WTC11 (cell line): ENCODE results near the gene GSTT4. TPM values are rescaled to one million over a fixed set of nuclear protein-coding genes. Genes with fewer than 3 reads are reported as not detected.
"Not testable (repeated sequence)": the region's sequence is repeated elsewhere in the genome, so short reads cannot be mapped to it uniquely, and the experiment has no call there.

Source experiments
- ATAC-seq: fragments of 200-7000 bp; cut with Tn5 transposase; 2 replicates; pipeline ENCODE4 v1.10.0; 2021; ENCODE audit warnings: mild to moderate bottlenecking, moderate library complexity
- CTCF ChIA-PET: fragments of 300-600 bp; sonication (Branson Sonifier 250); formaldehyde crosslinking; loops from one replicate; lab custom pipeline; 2021; ENCODE audit warnings: antibody characterized with exemption; lab: Charles Lee
- POLR2A ChIA-PET: fragments of 350-600 bp; sonication (Branson Sonifier 250); formaldehyde crosslinking; loops from one replicate; lab custom pipeline; 2021; ENCODE audit warnings: antibody characterized with exemption; lab: Charles Lee
- DNase-seq: peaks from one replicate; pipeline ENCODE4 v3.0.0; 2021; ENCODE audit warnings: low spot score
- H3K27ac Mint-ChIP-seq: 2 replicates; pipeline ENCODE4 v1.8.0; 2021; ENCODE audit warnings: mixed read lengths
- H3K27me3 Mint-ChIP-seq: 2 replicates; pipeline ENCODE4 v1.8.0; 2021; ENCODE audit warnings: low read depth, mild to moderate bottlenecking, moderate library complexity, mixed read lengths
- H3K36me3 Mint-ChIP-seq: 2 replicates; pipeline ENCODE4 v1.8.0; 2021; ENCODE audit warnings: mixed read lengths
- H3K4me1 Mint-ChIP-seq: 2 replicates; pipeline ENCODE4 v1.8.0; 2022; ENCODE audit warnings: mixed read lengths
- H3K4me3 Mint-ChIP-seq: 2 replicates; pipeline ENCODE4 v1.8.0; 2021; ENCODE audit warnings: mild to moderate bottlenecking, moderate library complexity, mixed read lengths
- H3K9me3 Mint-ChIP-seq: 2 replicates; pipeline ENCODE4 v1.8.0; 2021; ENCODE audit warnings: mixed read lengths
- EMX1 ChIP-seq: fragments of 250-450 bp; sonication (Bioruptor Pico); IDR thresholded peaks from 2 replicates; pipeline ENCODE4 v1.8.0; 2021; ENCODE audit warnings: mild to moderate bottlenecking
- GRHL2 ChIP-seq: fragments of 250-450 bp; sonication (Bioruptor Pico); IDR thresholded peaks from 2 replicates; pipeline ENCODE4 v1.8.0; 2022; ENCODE audit warnings: mild to moderate bottlenecking, moderate library complexity; ENCODE audit not compliant: insufficient replicate concordance, severe bottlenecking
- HMGA2 ChIP-seq: fragments of 250-450 bp; sonication (Bioruptor Pico); IDR thresholded peaks from 2 replicates; pipeline ENCODE4 v1.4.0; 2021; ENCODE audit warnings: mild to moderate bottlenecking, moderate library complexity
- PRRX2 ChIP-seq: fragments of 250-450 bp; sonication (Bioruptor Pico); IDR thresholded peaks from 2 replicates; pipeline ENCODE4 v1.8.0; 2021; ENCODE audit warnings: mild to moderate bottlenecking
- SMAD4 ChIP-seq: sonication (generic); formaldehyde crosslinking; IDR thresholded peaks from 2 replicates; pipeline ENCODE4 v1.8.0; 2022; ENCODE audit warnings: mild to moderate bottlenecking, missing genetic modification reagents
- SP1 ChIP-seq: sonication (generic); formaldehyde crosslinking; conservative IDR thresholded peaks from 2 replicates; pipeline ENCODE4 v1.8.1; 2022; ENCODE audit warnings: missing genetic modification reagents
- total RNA-seq: library from RNA; stranded (reverse); gene quantifications from 3 replicates; pipeline ENCODE4 v1.2.3, GENCODE V29; 2021
- TF ChIP-seq, protein P1 (sequence below): fragments of 250-450 bp; sonication (Bioruptor Pico); IDR thresholded peaks from 2 replicates; pipeline ENCODE4 v2.1.2; 2022; ENCODE audit warnings: mild to moderate bottlenecking, moderate library complexity
- TF ChIP-seq, protein P2 (sequence below): sonication (generic); formaldehyde crosslinking; IDR thresholded peaks from 2 replicates; pipeline ENCODE4 v1.8.0; 2022; ENCODE audit warnings: mild to moderate bottlenecking, missing genetic modification reagents
- TF ChIP-seq, protein P3 (sequence below): sonication (generic); formaldehyde crosslinking; IDR thresholded peaks from 2 replicates; pipeline ENCODE4 v1.8.1; 2023; ENCODE audit warnings: mild to moderate bottlenecking, missing genetic modification reagents, moderate library complexity
- TF ChIP-seq, protein P4 (sequence below): sonication (generic); formaldehyde crosslinking; IDR thresholded peaks from 2 replicates; pipeline ENCODE4 v1.8.0; 2022; ENCODE audit warnings: mild to moderate bottlenecking, missing genetic modification reagents

GSTT4 gene
- total RNA-seq, 1 experiment from 2014 or later = not detected

DNA sequence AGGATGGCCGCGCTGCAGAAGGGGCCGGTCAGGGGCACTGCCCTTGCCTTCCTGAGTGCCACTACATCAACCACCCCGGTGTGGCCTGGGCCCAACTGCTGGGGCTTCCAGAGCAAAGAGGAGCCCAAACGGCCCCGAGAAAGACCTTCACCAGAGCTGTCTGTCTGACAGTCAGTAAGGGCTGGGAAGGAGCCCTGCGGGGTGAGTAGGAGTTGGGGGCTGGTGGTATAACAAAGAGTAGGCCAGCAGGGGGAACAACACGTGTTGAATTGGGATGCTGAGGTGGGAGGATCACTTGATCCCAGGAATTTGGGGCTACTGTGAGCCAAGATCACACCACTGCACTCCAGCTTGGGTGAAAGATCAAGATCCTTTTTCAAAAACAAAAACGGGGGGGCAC, 3.9 kb downstream of the GSTT4 start:
- DNase-seq (peak; percentile 35), ATAC-seq (peak; percentile 81)
- TF ChIP-seq, protein P1, sequence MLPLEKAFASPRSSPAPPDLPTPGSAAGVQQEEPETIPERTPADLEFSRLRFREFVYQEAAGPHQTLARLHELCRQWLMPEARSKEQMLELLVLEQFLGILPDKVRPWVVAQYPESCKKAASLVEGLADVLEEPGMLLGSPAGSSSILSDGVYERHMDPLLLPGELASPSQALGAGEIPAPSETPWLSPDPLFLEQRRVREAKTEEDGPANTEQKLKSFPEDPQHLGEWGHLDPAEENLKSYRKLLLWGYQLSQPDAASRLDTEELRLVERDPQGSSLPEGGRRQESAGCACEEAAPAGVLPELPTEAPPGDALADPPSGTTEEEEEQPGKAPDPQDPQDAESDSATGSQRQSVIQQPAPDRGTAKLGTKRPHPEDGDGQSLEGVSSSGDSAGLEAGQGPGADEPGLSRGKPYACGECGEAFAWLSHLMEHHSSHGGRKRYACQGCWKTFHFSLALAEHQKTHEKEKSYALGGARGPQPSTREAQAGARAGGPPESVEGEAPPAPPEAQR (CRISPR knock-in tag) = no peak
- TF ChIP-seq SP1 (0 out of 2 replicates have a peak, but pooled peaks have one; percentile 32), GRHL2 (CRISPR knock-in tag) (no peak), HMGA2 (CRISPR knock-in tag) (no peak)
- TF ChIP-seq, protein P2, sequence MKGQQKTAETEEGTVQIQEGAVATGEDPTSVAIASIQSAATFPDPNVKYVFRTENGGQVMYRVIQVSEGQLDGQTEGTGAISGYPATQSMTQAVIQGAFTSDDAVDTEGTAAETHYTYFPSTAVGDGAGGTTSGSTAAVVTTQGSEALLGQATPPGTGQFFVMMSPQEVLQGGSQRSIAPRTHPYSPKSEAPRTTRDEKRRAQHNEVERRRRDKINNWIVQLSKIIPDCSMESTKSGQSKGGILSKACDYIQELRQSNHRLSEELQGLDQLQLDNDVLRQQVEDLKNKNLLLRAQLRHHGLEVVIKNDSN (CRISPR knock-in tag) = peak; percentile 26; the same call in 1 of the 2 replicates
- TF ChIP-seq, protein P3, sequence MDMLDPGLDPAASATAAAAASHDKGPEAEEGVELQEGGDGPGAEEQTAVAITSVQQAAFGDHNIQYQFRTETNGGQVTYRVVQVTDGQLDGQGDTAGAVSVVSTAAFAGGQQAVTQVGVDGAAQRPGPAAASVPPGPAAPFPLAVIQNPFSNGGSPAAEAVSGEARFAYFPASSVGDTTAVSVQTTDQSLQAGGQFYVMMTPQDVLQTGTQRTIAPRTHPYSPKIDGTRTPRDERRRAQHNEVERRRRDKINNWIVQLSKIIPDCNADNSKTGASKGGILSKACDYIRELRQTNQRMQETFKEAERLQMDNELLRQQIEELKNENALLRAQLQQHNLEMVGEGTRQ (CRISPR knock-in tag) = peak; percentile 50; the same call in 1 of the 2 replicates
- TF ChIP-seq, protein P4, sequence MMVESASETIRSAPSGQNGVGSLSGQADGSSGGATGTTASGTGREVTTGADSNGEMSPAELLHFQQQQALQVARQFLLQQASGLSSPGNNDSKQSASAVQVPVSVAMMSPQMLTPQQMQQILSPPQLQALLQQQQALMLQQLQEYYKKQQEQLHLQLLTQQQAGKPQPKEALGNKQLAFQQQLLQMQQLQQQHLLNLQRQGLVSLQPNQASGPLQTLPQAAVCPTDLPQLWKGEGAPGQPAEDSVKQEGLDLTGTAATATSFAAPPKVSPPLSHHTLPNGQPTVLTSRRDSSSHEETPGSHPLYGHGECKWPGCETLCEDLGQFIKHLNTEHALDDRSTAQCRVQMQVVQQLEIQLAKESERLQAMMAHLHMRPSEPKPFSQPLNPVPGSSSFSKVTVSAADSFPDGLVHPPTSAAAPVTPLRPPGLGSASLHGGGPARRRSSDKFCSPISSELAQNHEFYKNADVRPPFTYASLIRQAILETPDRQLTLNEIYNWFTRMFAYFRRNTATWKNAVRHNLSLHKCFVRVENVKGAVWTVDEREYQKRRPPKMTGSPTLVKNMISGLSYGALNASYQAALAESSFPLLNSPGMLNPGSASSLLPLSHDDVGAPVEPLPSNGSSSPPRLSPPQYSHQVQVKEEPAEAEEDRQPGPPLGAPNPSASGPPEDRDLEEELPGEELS = no peak
- no peaks in the 10 kb centered on the region for H3K9me3 Mint-ChIP-seq
- ChIA-PET CTCF (interaction anchor here (1.0 kb wide), 1 partner anchor 156 kb away, joined by 3 read pairs; no protein-coding TSS in a partner anchor), POLR2A (interaction anchor here (0.7 kb wide), 1 partner anchor 779 kb away, joined by 3 read pairs; no protein-coding TSS in a partner anchor)
- peaks cover 13% of the 10 kb centered on the region for H3K27me3 Mint-ChIP-seq
- H3K36me3 Mint-ChIP-seq = no peaks in the 10 kb centered on the region
- no peak overlapping the region for H3K27ac Mint-ChIP-seq
- peaks cover 5% of the 10 kb centered on the region for H3K4me1 Mint-ChIP-seq
- no peak overlapping the region for H3K4me3 Mint-ChIP-seq

DNA sequence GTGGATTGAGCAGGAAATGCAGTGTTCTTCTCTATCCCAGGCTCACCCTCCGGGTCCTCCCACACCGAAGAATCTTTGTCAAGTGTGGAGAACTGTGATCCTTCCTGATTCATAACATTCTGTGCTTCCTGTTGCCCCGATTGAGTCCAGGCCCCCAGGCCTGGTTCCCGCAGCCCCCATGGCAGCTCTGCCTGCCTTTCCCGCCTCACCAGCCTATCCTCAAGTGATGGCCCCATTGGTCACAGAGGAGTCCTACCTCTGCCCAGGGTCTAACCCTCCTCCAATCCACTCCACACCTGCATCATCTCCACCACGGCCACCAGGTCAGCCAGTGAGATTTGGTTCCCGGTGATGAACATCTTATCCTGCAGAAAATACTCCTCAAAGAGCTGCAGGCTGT, 5.5 kb downstream of the GSTT4 start:
- H3K4me1 Mint-ChIP-seq, ATAC-seq, DNase-seq, H3K4me3 Mint-ChIP-seq, H3K36me3 Mint-ChIP-seq, POLR2A ChIA-PET, CTCF ChIA-PET, H3K27ac Mint-ChIP-seq, H3K9me3 Mint-ChIP-seq: not testable (repeated sequence)
- H3K27me3 Mint-ChIP-seq = peaks cover 26% of the 10 kb centered on the region

DNA sequence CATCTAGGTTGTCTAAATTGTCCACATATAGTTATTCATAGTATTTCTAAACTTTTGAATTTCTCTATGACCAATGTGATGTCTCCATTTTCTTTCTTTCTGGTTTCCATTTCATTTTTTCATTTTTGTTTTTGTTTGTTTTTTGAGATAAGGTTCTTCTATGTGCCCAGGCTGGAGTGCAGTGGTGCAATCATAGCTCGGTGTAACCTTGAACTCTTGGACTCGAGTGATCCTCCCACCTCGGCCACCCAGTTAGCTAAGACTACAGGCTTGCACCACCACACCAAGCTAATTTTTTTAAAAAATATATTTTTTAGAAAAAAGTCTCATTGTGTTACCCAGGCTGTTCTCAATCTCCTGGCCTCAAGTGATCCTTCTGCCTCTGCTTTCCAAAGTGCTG, 8.2 kb downstream of the GSTT4 start:
- Mint-ChIP-seq H3K36me3 (no peaks in the 10 kb centered on the region), H3K27ac (no peak overlapping the region), H3K4me3 (no peak overlapping the region), H3K9me3 (0 out of 2 replicates have a peak, but pooled peaks cover 4% of the 10 kb centered on the region), H3K27me3 (peaks cover 26% of the 10 kb centered on the region), H3K4me1 (peaks cover 5% of the 10 kb centered on the region)
- ATAC-seq = no peak
- TF ChIP-seq SMAD4 = no peak
- TF ChIP-seq PRRX2 (CRISPR knock-in tag) = no peak
- no peak for TF ChIP-seq EMX1
- no peak for DNase-seq
- ChIA-PET CTCF (no interaction called here), POLR2A (no interaction called here)

DNA sequence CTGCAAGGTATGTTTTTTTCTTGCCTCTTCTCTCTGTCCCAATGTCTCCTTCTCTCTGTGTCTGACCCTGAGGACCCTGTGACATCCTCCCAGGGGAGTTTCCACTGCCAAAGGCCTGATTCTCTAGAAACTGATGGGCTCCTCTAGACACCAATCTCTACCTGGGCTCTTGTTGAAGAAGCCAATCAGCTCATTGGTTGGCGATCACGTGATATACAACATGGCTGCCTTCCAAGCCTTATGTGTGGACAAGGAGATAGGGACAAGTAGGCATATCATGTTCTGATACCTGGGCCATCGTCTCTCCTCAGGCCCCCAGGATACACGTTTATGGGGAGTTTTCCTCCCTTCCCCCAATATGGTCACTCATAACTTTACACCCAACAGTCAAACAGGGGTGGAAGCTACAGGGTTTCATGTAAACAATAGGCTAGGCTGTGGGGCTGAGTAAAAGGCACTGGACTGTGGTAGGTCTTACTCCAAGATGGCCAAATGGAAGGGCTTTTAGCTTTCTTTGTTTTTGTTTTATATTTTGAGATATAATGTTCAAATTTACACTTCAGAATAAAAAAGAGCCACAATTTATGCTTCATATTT, 11.6 kb downstream of the GSTT4 start:
- H3K36me3 Mint-ChIP-seq, DNase-seq, H3K4me1 Mint-ChIP-seq, POLR2A ChIA-PET, H3K4me3 Mint-ChIP-seq, H3K9me3 Mint-ChIP-seq, ATAC-seq, H3K27ac Mint-ChIP-seq, CTCF ChIA-PET: not testable (repeated sequence)
- TF ChIP-seq, protein P3 (CRISPR knock-in tag) = peak; percentile 55
- peaks cover 18% of the 10 kb centered on the region for H3K27me3 Mint-ChIP-seq

DNA sequence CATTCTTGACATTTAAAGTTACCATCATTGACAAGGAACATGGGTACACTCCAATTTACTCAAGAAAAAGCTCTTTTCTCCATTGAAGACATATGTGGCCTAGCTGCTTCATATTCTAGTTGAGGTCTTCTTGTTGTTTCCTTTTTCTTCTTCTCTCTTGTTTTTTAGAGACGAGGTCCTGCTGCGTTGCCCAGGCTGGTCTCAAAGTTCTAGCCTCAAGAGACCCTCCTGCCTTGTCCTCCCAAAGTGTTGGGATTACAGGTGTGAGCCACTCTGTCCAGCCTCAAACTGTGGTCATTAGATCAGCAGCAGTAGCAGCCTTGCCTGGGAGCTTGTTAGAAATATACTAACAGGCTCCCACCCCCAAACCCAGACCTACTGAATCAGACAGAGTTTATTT, 12.2 kb downstream of the GSTT4 start:
- DNase-seq, ATAC-seq, H3K36me3 Mint-ChIP-seq, H3K27ac Mint-ChIP-seq, CTCF ChIA-PET, H3K4me3 Mint-ChIP-seq, POLR2A ChIA-PET, H3K9me3 Mint-ChIP-seq, H3K4me1 Mint-ChIP-seq: not testable (repeated sequence)
- peaks cover 18% of the 10 kb centered on the region for H3K27me3 Mint-ChIP-seq

DNA sequence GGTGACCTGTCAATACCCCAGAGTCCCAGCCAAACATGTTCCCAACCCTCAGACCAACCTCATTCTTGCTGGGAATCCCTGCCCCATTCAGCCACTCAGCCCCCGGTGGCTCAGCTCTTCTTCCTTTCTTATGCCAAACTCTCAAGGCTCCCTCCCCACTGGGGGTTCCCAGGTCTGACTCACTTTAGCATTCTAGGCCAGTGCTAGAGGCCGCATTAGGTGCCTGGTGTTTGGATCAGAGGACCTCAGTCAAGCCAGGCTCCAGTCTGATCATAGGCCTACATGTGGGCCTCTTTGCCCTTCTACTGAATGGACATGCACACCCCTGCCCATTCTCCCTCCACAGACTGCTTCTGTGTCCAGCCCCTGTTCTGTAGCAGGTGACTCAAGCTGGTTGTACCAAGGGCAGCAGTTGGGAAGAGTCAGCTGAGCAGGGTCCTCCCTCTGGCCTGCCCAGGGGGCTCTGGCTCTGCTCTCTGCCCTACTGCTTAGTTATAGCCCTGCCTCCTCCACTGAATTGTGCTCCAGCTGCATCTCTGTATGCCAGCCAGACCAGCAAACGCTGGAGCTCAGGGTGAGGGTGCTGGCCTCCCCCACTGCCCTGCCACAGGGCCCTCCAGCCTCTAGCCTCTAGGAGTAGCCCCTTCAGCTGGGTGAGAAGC, 15.5 kb downstream of the GSTT4 start:
- peaks cover 20% of the 10 kb centered on the region for H3K4me1 Mint-ChIP-seq
- H3K4me3 Mint-ChIP-seq, H3K36me3 Mint-ChIP-seq, H3K27me3 Mint-ChIP-seq, DNase-seq, POLR2A ChIA-PET, H3K27ac Mint-ChIP-seq: not testable (repeated sequence)
- CTCF ChIA-PET = interaction anchor here (0.7 kb wide), 1 partner anchor 190 kb away, joined by 3 read pairs; no protein-coding TSS in a partner anchor
- H3K9me3 Mint-ChIP-seq = peaks cover 21% of the 10 kb centered on the region
- ATAC-seq = peak; percentile 68

DNA sequence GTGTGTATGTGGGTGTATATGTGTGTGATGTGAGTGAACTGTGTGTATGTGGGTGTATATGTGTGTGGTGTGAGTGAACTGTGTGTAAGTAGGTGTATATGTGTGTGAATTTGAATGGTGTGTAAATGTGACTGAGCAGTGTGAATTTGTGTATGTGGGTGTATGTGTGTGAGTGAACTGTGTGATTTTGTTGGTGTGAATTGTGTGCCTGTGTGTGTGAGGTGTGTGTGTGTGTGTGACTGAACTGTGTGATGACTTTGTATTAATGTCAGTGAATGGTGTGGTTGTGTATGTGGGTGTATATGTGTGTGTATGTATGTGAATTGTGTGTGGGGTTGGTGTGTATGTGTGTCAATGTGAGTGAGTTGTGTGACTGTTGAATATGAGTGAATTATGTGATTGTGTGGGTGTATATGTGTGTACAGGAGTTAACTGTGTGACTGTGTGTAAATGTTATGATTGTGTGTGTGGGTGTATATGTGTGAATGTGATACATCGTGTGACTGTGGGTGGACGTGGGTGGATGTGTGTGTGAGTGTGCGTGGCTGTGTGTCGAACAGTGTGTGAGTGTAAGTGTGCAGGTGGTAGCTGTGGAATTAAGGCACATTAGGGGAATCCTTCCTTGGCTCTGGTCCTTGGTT, 18.6 kb downstream of the GSTT4 start:
- H3K36me3 Mint-ChIP-seq, DNase-seq, H3K27ac Mint-ChIP-seq, H3K27me3 Mint-ChIP-seq, CTCF ChIA-PET, POLR2A ChIA-PET, H3K4me3 Mint-ChIP-seq, ATAC-seq: not testable (repeated sequence)
- peaks cover 21% of the 10 kb centered on the region for H3K9me3 Mint-ChIP-seq
- H3K4me1 Mint-ChIP-seq = peaks cover 23% of the 10 kb centered on the region
